NCI-H82 treated with DMSO at 0.1 percent for 48 hours (cell line): ENCODE measurements around the gene STAG2.
"Not testable (repeated sequence)": the region's sequence is repeated elsewhere in the genome, so short reads cannot be mapped to it uniquely, and the experiment has no call there.

Experiments used
- DNase-seq: peaks from one replicate; lab custom pipeline; 2025; ENCODE audit not compliant: unreplicated experiment; lab: John Stamatoyannopoulos, UW

STAG2 gene

GRCh38 chrX:123961268-123962005 lies at the start of gene STAG2:
Gene STAG2, plus strand, starts transcription at chrX:123961706. Its CDS starts 60,922 bp downstream, at chrX:124022628.
- peak; percentile 90 for DNase-seq

GRCh38 chrX:123917069-123917468 lies 44.4 kb upstream of the STAG2 start:
- no peak for DNase-seq

- DNase-seq: no peak
Observed at GRCh38 chrX:123918106-123918721, 43.3 kb upstream of the STAG2 start.

GRCh38 chrX:123920105-123920785 lies 41.3 kb upstream of the STAG2 start:
- no peak for DNase-seq

- no peak for DNase-seq
Observed at GRCh38 chrX:123923211-123923610, 38.3 kb upstream of the STAG2 start.

- DNase-seq: no peak
Observed at GRCh38 chrX:123924186-123924585, 37.3 kb upstream of the STAG2 start.

- no peak for DNase-seq
Observed at GRCh38 chrX:123927845-123928244, 33.7 kb upstream of the STAG2 start.

- DNase-seq: not testable (repeated sequence)
Observed at GRCh38 chrX:123932055-123932454, 29.5 kb upstream of the STAG2 start.

GRCh38 chrX:123943074-123943473 lies 18.4 kb upstream of the STAG2 start:
- DNase-seq: no peak

- DNase-seq: no peak
Observed at GRCh38 chrX:123943488-123943887, 18.0 kb upstream of the STAG2 start.

GRCh38 chrX:123949846-123950245 lies 11.7 kb upstream of the STAG2 start:
- no peak for DNase-seq

GRCh38 chrX:123959281-123960063 lies 2.0 kb upstream of the STAG2 start:
- peak; percentile 33 for DNase-seq

- no peak for DNase-seq
Observed at GRCh38 chrX:123960956-123961267, 594 bp upstream of the STAG2 start.

- peak; percentile 76 for DNase-seq
Observed at GRCh38 chrX:123962006-123962467, 531 bp downstream of the STAG2 start.

GRCh38 chrX:123962794-123963373 lies 1.4 kb downstream of the STAG2 start:
- peak; percentile 79 for DNase-seq

- DNase-seq: peak; percentile 35
Observed at GRCh38 chrX:123964156-123964834, 2.8 kb downstream of the STAG2 start.

GRCh38 chrX:123965712-123966111 lies 4.2 kb downstream of the STAG2 start:
- no peak for DNase-seq

GRCh38 chrX:123967497-123967896 lies 6.0 kb downstream of the STAG2 start:
- no peak for DNase-seq

GRCh38 chrX:123968383-123969050 lies 7.0 kb downstream of the STAG2 start:
- DNase-seq: no peak

- DNase-seq: no peak
Observed at GRCh38 chrX:123971982-123972381, 10.5 kb downstream of the STAG2 start.
